DND-41 (cell line): Measurements from ENCODE around the gene NACC2.

Experiments used
- ATAC-seq: fragments of 200-7000 bp; cut with Tn5 transposase; 3 replicates; pipeline ENCODE4 v1.9.1; 2021; ENCODE audit warnings: low read depth; ENCODE audit not compliant: insufficient read depth
- DNase-seq: peaks from one replicate; pipeline ENCODE4 v3.0.0-alpha.2; 2020
- H2AFZ ChIP-seq: 2 replicates; pipeline ENCODE4 v1.6.0; 2012; ENCODE audit warnings: low read depth, low read length
- H3K27ac ChIP-seq: 2 replicates; pipeline ENCODE4 v1.5.1; 2012; ENCODE audit warnings: low read length, inconsistent platforms
- H3K27me3 ChIP-seq: fragments of 200-600 bp; sonication (generic); 2 replicates; pipeline ENCODE4 v1.6.0; 2012; ENCODE audit warnings: low read length, mild to moderate bottlenecking, inconsistent platforms; ENCODE audit not compliant: insufficient read depth, poor library complexity
- H3K36me3 ChIP-seq: 2 replicates; pipeline ENCODE4 v1.5.1; 2012; ENCODE audit warnings: low read length, inconsistent platforms; ENCODE audit not compliant: insufficient read depth
- H3K4me1 ChIP-seq: 2 replicates; pipeline ENCODE4 v1.5.1; 2012; ENCODE audit warnings: mild to moderate bottlenecking, low read length; ENCODE audit not compliant: insufficient read depth
- H3K4me2 ChIP-seq: 2 replicates; pipeline ENCODE4 v1.6.0; 2012; ENCODE audit warnings: mild to moderate bottlenecking, moderate library complexity, low read length, inconsistent platforms; ENCODE audit not compliant: insufficient read depth
- H3K4me3 ChIP-seq, 2 experiments: fragments of 200-600 bp in 1 of 2; shearing (Covaris generic) in 1 of 2; 2 replicates each; pipeline ENCODE4 v1.5.1; 2012 to 2016; ENCODE audit warnings: inconsistent platforms in 2 of 2, low read length in 2 of 2, mild to moderate bottlenecking in 2 of 2, low read depth in 1 of 2, moderate library complexity in 1 of 2
- H3K79me2 ChIP-seq: 2 replicates; pipeline ENCODE4 v1.6.0; 2012; ENCODE audit warnings: low read length, inconsistent platforms; ENCODE audit not compliant: insufficient read depth
- H3K9ac ChIP-seq: 2 replicates; pipeline ENCODE4 v1.6.0; 2012; ENCODE audit warnings: low read depth, mild to moderate bottlenecking, inconsistent platforms, low read length, moderate library complexity
- H3K9me3 ChIP-seq: 2 replicates; pipeline ENCODE4 v1.5.1; 2012; ENCODE audit warnings: low read length, moderate library complexity, mild to moderate bottlenecking, inconsistent platforms; ENCODE audit not compliant: insufficient read depth, severe bottlenecking
- H4K20me1 ChIP-seq: 2 replicates; pipeline ENCODE4 v1.6.0; 2012; ENCODE audit warnings: low read length; ENCODE audit not compliant: insufficient read depth
- CTCF ChIP-seq: IDR thresholded peaks from 2 replicates; pipeline ENCODE4 v1.5.1; 2012; ENCODE audit warnings: borderline replicate concordance, low read length, moderate library complexity, mild to moderate bottlenecking; ENCODE audit not compliant: poor library complexity, severe bottlenecking; ENCODE audit errors: extremely low read depth
- EZH2 ChIP-seq: IDR thresholded peaks from 3 replicates; pipeline ENCODE4 v1.6.1; 2012; ENCODE audit warnings: borderline replicate concordance, low read depth, mild to moderate bottlenecking, moderate library complexity, low read length, inconsistent platforms; ENCODE audit not compliant: severe bottlenecking

NACC2 gene

GRCh38 chr9:136018257-136019031, 76.6 kb downstream of the NACC2 start:
- Histone ChIP-seq H3K9ac (no peak overlapping the region), H3K79me2 (no peaks in the 10 kb centered on the region), H4K20me1 (no peaks in the 10 kb centered on the region), H2AFZ (no peak overlapping the region), H3K4me2 (no peak overlapping the region), H3K4me1 (no peaks in the 10 kb centered on the region), H3K4me3 (no peak overlapping the region), H3K27ac (no peak overlapping the region), H3K36me3 (no peaks in the 10 kb centered on the region), H3K9me3 (no peaks in the 10 kb centered on the region), H3K27me3 (no peaks in the 10 kb centered on the region)
- ATAC-seq: no peak
- TF ChIP-seq CTCF: no peak
- TF ChIP-seq EZH2: no peak
- no peak for DNase-seq

DNA sequence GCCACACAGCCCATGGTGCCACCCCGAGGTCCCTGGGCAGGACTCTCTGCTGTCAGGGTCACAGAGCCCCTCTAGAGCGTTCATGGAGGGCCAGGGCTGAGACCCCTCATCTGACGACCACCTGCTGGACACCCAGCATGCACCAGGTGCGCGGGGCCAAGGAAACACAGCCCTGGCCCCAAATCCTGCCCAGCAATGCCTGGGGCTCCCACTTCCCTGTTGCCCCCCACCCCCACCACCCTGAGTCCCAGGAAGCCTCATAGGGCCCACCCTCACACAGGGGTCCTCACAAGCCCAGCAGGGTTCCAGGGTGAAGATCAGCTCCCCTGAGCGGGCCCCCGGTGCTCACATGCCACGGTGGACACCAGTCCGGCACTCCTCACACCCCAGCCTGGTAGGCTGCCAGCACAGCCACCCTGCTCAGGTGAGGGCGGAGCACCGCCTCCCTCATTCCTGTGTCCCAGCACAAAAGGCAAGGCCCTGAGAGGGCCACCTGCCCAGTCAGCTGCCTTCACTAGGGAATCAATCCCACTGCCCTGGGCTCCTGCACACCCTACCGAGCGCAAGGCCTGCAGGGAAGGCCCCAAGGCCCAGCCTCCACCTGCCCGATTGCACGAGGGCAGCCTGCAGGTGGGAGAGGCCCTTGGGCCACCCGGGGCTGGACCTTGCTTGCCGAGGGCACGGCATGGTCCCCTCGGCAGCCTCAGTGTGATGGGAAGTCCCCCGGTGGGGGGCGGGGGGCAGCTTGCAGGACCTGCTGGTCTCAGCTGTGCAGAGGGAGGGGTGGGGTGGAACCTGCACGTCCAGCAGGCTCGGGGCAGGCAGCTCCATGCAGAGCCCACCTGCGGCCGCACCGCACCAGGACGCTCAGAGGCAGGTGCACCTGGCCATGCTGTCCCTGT, 77.5 kb downstream of the NACC2 start:
- no peak for ATAC-seq
- H3K27ac ChIP-seq: no peak overlapping the region
- H3K4me3 ChIP-seq: no peak overlapping the region

DNA sequence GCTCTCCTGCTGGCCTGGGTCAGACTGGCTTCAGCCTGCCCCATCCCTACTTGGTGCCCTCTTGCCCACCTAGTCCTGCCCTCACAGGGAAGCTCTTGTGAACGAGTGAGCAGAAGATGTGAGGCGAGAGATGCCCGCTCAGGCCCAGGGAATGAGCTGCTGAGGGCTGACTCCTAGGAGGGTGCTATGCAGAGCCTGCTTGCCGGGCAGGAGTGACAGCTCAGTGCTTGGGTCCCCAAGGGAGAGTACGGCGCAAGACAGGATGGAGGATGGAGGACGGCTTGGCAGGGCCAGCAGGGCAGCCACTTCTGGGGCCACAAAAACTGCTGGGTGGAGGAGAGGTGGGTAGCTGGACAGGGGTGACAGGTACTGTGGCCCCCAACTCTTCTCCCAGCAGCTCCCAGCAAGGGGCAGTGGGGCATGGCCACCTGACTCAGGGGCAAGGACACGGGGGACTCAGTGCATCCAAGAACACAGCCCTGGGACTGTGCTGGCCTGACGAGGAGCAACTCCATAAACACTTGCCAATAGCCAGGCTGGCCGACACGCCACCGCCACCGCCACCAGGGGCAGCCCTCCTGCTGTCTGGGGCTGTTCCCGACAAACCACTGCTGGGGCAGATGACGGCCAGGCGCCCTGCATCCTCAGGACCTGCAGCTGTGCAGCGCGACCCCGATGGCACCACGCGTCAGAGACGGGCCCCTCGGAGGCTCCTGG, 78.4 kb downstream of the NACC2 start:
- H3K9ac ChIP-seq: no peak overlapping the region
- TF ChIP-seq EZH2 (no peak), CTCF (no peak)
- H4K20me1 ChIP-seq: no peaks in the 10 kb centered on the region
- no peaks in the 10 kb centered on the region for H3K27me3 ChIP-seq
- no peak overlapping the region for H3K27ac ChIP-seq
- H3K9me3 ChIP-seq: no peaks in the 10 kb centered on the region
- H3K4me1 ChIP-seq: no peaks in the 10 kb centered on the region
- no peak overlapping the region for H3K4me2 ChIP-seq
- DNase-seq: no peak
- H2AFZ ChIP-seq: no peak overlapping the region
- H3K79me2 ChIP-seq: no peaks in the 10 kb centered on the region
- H3K36me3 ChIP-seq: no peaks in the 10 kb centered on the region
- no peak overlapping the region for H3K4me3 ChIP-seq
- ATAC-seq: no peak

More for the DNA sequence above, 77.5 kb downstream of the NACC2 start:
- H4K20me1 ChIP-seq: no peaks in the 10 kb centered on the region
- DNase-seq: no peak
- H3K79me2 ChIP-seq: no peaks in the 10 kb centered on the region
- no peak overlapping the region for H2AFZ ChIP-seq
- H3K4me2 ChIP-seq: no peak overlapping the region
- H3K27me3 ChIP-seq: no peaks in the 10 kb centered on the region
- no peak overlapping the region for H3K9ac ChIP-seq
- no peaks in the 10 kb centered on the region for H3K36me3 ChIP-seq
- H3K4me1 ChIP-seq: no peaks in the 10 kb centered on the region
- no peak for TF ChIP-seq EZH2
- no peak for TF ChIP-seq CTCF
- no peaks in the 10 kb centered on the region for H3K9me3 ChIP-seq
